ENCODE results near the gene PLXNC1. TPM values are rescaled to one million over a fixed set of nuclear protein-coding genes. Genes with fewer than 3 reads are reported as not detected.

PLXNC1 gene
- total RNA-seq, 1 donor from 2014 or later = 4.9 TPM

DNA sequence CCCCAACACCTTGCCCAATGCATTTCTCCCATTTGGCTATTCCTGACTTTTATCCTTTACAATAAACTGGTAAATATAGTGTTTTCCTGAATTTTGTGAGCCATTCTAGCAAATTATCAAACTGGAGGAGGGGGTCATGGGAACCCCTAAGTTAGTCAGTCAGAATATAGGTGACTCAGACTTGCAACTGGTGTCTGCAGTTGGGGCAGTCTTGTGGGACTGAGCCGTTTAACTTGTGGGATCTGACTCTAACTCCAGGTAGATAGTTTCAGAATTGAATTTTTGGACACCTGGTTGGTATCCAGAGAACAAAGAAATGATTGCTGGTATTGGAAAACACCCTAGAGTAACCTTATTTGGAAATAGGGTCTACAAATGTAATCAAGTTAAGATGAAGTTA, 177.9 kb downstream of the PLXNC1 start:
- Mint-ChIP-seq H3K27ac (ENCODE audit: unreplicated experiment) (no peak overlapping the region), H3K4me1 (ENCODE audit: low read depth, unreplicated experiment) (no peaks in the 10 kb centered on the region), H3K9me3 (ENCODE audit: unreplicated experiment) (no peaks in the 10 kb centered on the region), H3K4me3 (ENCODE audit: unreplicated experiment) (no peak overlapping the region), H3K27me3 (ENCODE audit: unreplicated experiment) (no peaks in the 10 kb centered on the region), H3K36me3 (ENCODE audit: unreplicated experiment) (peaks cover 11% of the 10 kb centered on the region)
- no peak for DNase-seq
- no peak for TF ChIP-seq CTCF (IDR thresholded peaks at IDR 0.05; ENCODE audit: partially characterized antibody, unreplicated experiment)

GRCh38 chr12:94326727-94327126, 178.3 kb downstream of the PLXNC1 start:
- H3K4me1 Mint-ChIP-seq (ENCODE audit: low read depth, unreplicated experiment) = no peaks in the 10 kb centered on the region
- no peak for TF ChIP-seq CTCF (IDR thresholded peaks at IDR 0.05; ENCODE audit: partially characterized antibody, unreplicated experiment)
- H3K9me3 Mint-ChIP-seq (ENCODE audit: unreplicated experiment) = no peaks in the 10 kb centered on the region
- peaks cover 6% of the 10 kb centered on the region for H3K36me3 Mint-ChIP-seq (ENCODE audit: unreplicated experiment)
- H3K27me3 Mint-ChIP-seq (ENCODE audit: unreplicated experiment) = no peaks in the 10 kb centered on the region
- no peak for DNase-seq
- H3K4me3 Mint-ChIP-seq (ENCODE audit: unreplicated experiment) = no peak overlapping the region
- no peak overlapping the region for H3K27ac Mint-ChIP-seq (ENCODE audit: unreplicated experiment)

DNA sequence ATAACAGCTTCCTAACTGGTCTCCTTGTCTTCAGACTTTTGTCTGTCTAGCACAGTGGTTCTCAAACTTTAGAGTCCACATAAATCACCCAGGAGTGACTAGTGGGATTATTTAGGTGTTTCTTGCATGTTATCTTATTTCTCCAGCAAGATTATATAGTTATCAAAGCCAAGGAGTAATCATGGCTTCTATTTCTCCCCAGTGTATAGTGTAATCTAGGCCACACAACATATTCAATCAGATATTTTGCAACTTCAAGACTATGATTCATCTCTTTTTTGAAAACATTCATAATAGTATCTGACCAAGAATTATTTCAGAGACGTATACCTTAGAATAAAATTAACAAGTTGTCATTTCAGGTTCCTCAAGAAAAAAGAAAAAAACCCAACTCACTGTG, 179.4 kb downstream of the PLXNC1 start:
- no peak overlapping the region for H3K27ac Mint-ChIP-seq (ENCODE audit: unreplicated experiment)
- no peaks in the 10 kb centered on the region for H3K4me1 Mint-ChIP-seq (ENCODE audit: low read depth, unreplicated experiment)
- no peak for DNase-seq
- TF ChIP-seq CTCF (IDR thresholded peaks at IDR 0.05; ENCODE audit: partially characterized antibody, unreplicated experiment) = no peak
- peaks cover 5% of the 10 kb centered on the region for H3K36me3 Mint-ChIP-seq (ENCODE audit: unreplicated experiment)
- H3K9me3 Mint-ChIP-seq (ENCODE audit: unreplicated experiment) = no peaks in the 10 kb centered on the region
- no peaks in the 10 kb centered on the region for H3K27me3 Mint-ChIP-seq (ENCODE audit: unreplicated experiment)
- no peak overlapping the region for H3K4me3 Mint-ChIP-seq (ENCODE audit: unreplicated experiment)

GRCh38 chr12:94329366-94329765, 181.0 kb downstream of the PLXNC1 start:
- Mint-ChIP-seq H3K36me3 (ENCODE audit: unreplicated experiment) (no peaks in the 10 kb centered on the region), H3K27me3 (ENCODE audit: unreplicated experiment) (no peaks in the 10 kb centered on the region), H3K4me1 (ENCODE audit: low read depth, unreplicated experiment) (no peaks in the 10 kb centered on the region), H3K27ac (ENCODE audit: unreplicated experiment) (no peak overlapping the region), H3K9me3 (ENCODE audit: unreplicated experiment) (no peaks in the 10 kb centered on the region), H3K4me3 (ENCODE audit: unreplicated experiment) (no peak overlapping the region)
- DNase-seq = no peak
- no peak for TF ChIP-seq CTCF (IDR thresholded peaks at IDR 0.05; ENCODE audit: partially characterized antibody, unreplicated experiment)

DNA sequence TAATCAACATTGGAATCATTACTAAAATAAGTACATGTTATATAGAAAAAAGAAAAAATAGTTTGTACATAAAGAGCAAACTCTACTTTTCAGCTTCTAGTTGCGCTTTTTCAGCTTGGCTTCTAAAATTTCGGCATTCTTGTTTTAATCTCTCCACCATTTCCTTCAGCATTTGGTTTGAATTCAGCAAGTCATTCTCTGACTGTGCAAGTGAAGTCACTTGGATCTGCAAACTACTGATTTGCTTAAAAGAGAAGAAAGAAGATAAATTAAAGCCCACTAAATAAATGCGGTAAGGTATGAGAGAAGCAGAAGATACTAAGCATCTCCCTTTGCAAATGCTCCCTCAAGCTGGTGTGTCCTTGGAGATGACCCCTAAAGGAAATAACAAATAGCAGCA, 185.0 kb downstream of the PLXNC1 start:
- no peaks in the 10 kb centered on the region for H3K4me1 Mint-ChIP-seq (ENCODE audit: low read depth, unreplicated experiment)
- H3K27me3 Mint-ChIP-seq (ENCODE audit: unreplicated experiment) = no peaks in the 10 kb centered on the region
- no peak for DNase-seq
- no peaks in the 10 kb centered on the region for H3K36me3 Mint-ChIP-seq (ENCODE audit: unreplicated experiment)
- TF ChIP-seq CTCF (IDR thresholded peaks at IDR 0.05; ENCODE audit: partially characterized antibody, unreplicated experiment) = no peak
- no peaks in the 10 kb centered on the region for H3K9me3 Mint-ChIP-seq (ENCODE audit: unreplicated experiment)
- no peak overlapping the region for H3K4me3 Mint-ChIP-seq (ENCODE audit: unreplicated experiment)
- no peak overlapping the region for H3K27ac Mint-ChIP-seq (ENCODE audit: unreplicated experiment)
